Liver (tissue), 9 donors: ENCODE measurements around the gene ALCAM. TPM values are rescaled to one million over a fixed set of nuclear protein-coding genes. Genes with fewer than 3 reads are reported as not detected.

Experiments
- DNase-seq: peaks from one replicate; pipeline ENCODE4 v3.0.0-alpha.2; 2017; ENCODE audit warnings: low spot score
- H3K27ac ChIP-seq, 2 donors: one replicate each; pipeline ENCODE4 v1.7.0; 2013; ENCODE audit warnings: inconsistent platforms in 2 of 2, low read length in 2 of 2, control low read depth in 1 of 2, low read depth in 1 of 2, mild to moderate bottlenecking in 1 of 2
- H3K27me3 ChIP-seq, 4 donors: one replicate each; pipeline versions ENCODE4 v1.6.1 to v1.7.0; 2013; ENCODE audit warnings: low read length in 3 of 4, inconsistent platforms in 1 of 4, mild to moderate bottlenecking in 1 of 4, moderate library complexity in 1 of 4; ENCODE audit not compliant: control insufficient read depth in 4 of 4, insufficient read depth in 4 of 4
- H3K36me3 ChIP-seq, 4 donors: one replicate each; pipeline versions ENCODE4 v1.6.1 to v1.7.0; 2013; ENCODE audit warnings: low read length in 3 of 4, mild to moderate bottlenecking in 3 of 4, low read depth in 1 of 4, moderate library complexity in 1 of 4; ENCODE audit not compliant: control insufficient read depth in 4 of 4, insufficient read depth in 3 of 4
- H3K4me1 ChIP-seq, 4 donors: one replicate each; pipeline versions ENCODE4 v1.6.1 to v1.7.0; 2013; ENCODE audit warnings: low read length in 3 of 4, mild to moderate bottlenecking in 3 of 4, moderate library complexity in 1 of 4; ENCODE audit not compliant: control insufficient read depth in 4 of 4, insufficient read depth in 4 of 4
- H3K4me3 ChIP-seq, 3 donors: one replicate each; pipeline versions ENCODE4 v1.6.1 to v1.7.0; 2013; ENCODE audit warnings: low read length in 3 of 3, control low read depth in 1 of 3, low read depth in 1 of 3, mild to moderate bottlenecking in 1 of 3
- H3K9ac ChIP-seq, 2 donors: one replicate each; pipeline ENCODE4 v1.7.0; 2013; ENCODE audit warnings: low read length in 2 of 2, mild to moderate bottlenecking in 2 of 2, moderate library complexity in 2 of 2, control low read depth in 1 of 2, low read depth in 1 of 2
- H3K9me3 ChIP-seq, 4 donors: one replicate each; pipeline versions ENCODE4 v1.6.1 to v1.7.0; 2013; ENCODE audit warnings: low read length in 3 of 4; ENCODE audit not compliant: control insufficient read depth in 4 of 4
- ATF3 ChIP-seq: IDR thresholded peaks from 2 replicates; pipeline ENCODE4 v1.6.1; 2016; ENCODE audit warnings: antibody characterized with exemption
- CTCF ChIP-seq: fragments of 150-350 bp; IDR thresholded peaks from 2 replicates; pipeline ENCODE4 v1.5.1; 2017; ENCODE audit warnings: improper control_type of control experiment, low read depth, low read length; ENCODE audit not compliant: missing input control
- EGR1 ChIP-seq, 2 donors: IDR thresholded peaks; 2 replicates each; pipeline ENCODE4 v1.6.1; 2016 to 2018; ENCODE audit warnings: antibody characterized with exemption in 2 of 2, low read depth in 2 of 2
- FOXA1 ChIP-seq: IDR thresholded peaks from 2 replicates; pipeline ENCODE4 v1.6.1; 2016; ENCODE audit warnings: antibody characterized with exemption
- FOXA2 ChIP-seq: IDR thresholded peaks from 2 replicates; pipeline ENCODE4 v1.6.1; 2016; ENCODE audit warnings: antibody characterized with exemption
- GABPA ChIP-seq, 2 donors: IDR thresholded peaks in 1 of 2; conservative IDR thresholded peaks in 1 of 2; 2 replicates each; pipeline ENCODE4 v1.6.1; 2016; ENCODE audit warnings: antibody characterized with exemption in 2 of 2, mild to moderate bottlenecking in 1 of 2, moderate library complexity in 1 of 2
- HNF4A ChIP-seq, 2 donors: conservative IDR thresholded peaks; 2 replicates each; pipeline ENCODE4 v1.6.1; 2016; ENCODE audit warnings: antibody characterized with exemption in 2 of 2, mild to moderate bottlenecking in 2 of 2
- HNF4G ChIP-seq: IDR thresholded peaks from 2 replicates; pipeline ENCODE4 v1.6.1; 2016; ENCODE audit warnings: antibody characterized with exemption
- JUND ChIP-seq, 2 donors: IDR thresholded peaks; 2 replicates each; pipeline ENCODE4 v1.6.1; 2016; ENCODE audit warnings: antibody characterized with exemption in 2 of 2
- MAX ChIP-seq: IDR thresholded peaks from 2 replicates; pipeline ENCODE4 v1.6.1; 2016; ENCODE audit warnings: antibody characterized with exemption
- NR2F2 ChIP-seq: IDR thresholded peaks from 2 replicates; pipeline ENCODE4 v1.6.1; 2016; ENCODE audit warnings: antibody characterized with exemption
- RAD21 ChIP-seq, 2 donors: IDR thresholded peaks; 2 replicates each; pipeline ENCODE4 v1.6.1; 2016; ENCODE audit warnings: antibody characterized with exemption in 2 of 2, mild to moderate bottlenecking in 2 of 2
- REST ChIP-seq: IDR thresholded peaks from 2 replicates; pipeline ENCODE4 v1.6.1; 2016; ENCODE audit warnings: antibody characterized with exemption, mild to moderate bottlenecking
- RXRA ChIP-seq, 2 donors: IDR thresholded peaks; 2 replicates each; pipeline ENCODE4 v1.6.1; 2017 to 2018; ENCODE audit warnings: antibody characterized with exemption in 2 of 2, mild to moderate bottlenecking in 1 of 2
- SP1 ChIP-seq: IDR thresholded peaks from 2 replicates; pipeline ENCODE4 v1.6.1; 2018; ENCODE audit warnings: antibody characterized with exemption, mild to moderate bottlenecking
- TAF1 ChIP-seq: conservative IDR thresholded peaks from 2 replicates; pipeline ENCODE4 v1.6.1; 2016; ENCODE audit warnings: antibody characterized with exemption, mild to moderate bottlenecking
- YY1 ChIP-seq: IDR thresholded peaks from 2 replicates; pipeline ENCODE4 v1.6.1; 2016; ENCODE audit warnings: antibody characterized with exemption, mild to moderate bottlenecking
- ZBTB33 ChIP-seq: IDR thresholded peaks from 2 replicates; pipeline ENCODE4 v1.6.1; 2016; ENCODE audit warnings: antibody characterized with exemption
- WGBS: extraction: QIAGEN DNeasy Blood & Tissue Kit; methylation state at CpG from one replicate; pipeline ENCODE4 v1.1.7; 2013; 5-methylcytosine and 5-hydroxymethylcytosine counted together
- polyA plus RNA-seq, 2 donors: library from polyadenylated mRNA; stranded (reverse) in 1 of 2; unstranded in 1 of 2; fragments of 200-250 nt in 1 of 2; fragments of >200 nt in 1 of 2; fragmentation: Nextera tagmentation in 1 of 2; extraction: Ambion mirVana in 1 of 2; gene quantifications; one replicate each; pipeline versions ENCODE4 v1.2.1 to v1.2.3, GENCODE V29; 2013 to 2015
- total RNA-seq, 2 donors: library from RNA; depleted of rRNA; stranded (reverse); fragments of >200 nt; gene quantifications; one replicate each; pipeline ENCODE4 v1.2.3, GENCODE V29; 2014
- donor health status: healthy.
- donor health status: healthy.
- donor health status: healthy.
- donor health status: healthy.
- donor health status: healthy.

ALCAM gene
- total and polyA plus RNA-seq, 4 donors: 14.2 to 62.0 (median 32.3) TPM

- no peak overlapping the region for H3K27ac ChIP-seq
- no peaks in the 10 kb centered on the region for H3K9me3 ChIP-seq
- no peaks in the 10 kb centered on the region for H3K36me3 ChIP-seq
- H3K4me3 ChIP-seq: no peak overlapping the region
- TF ChIP-seq TAF1: no peak
- no peak for TF ChIP-seq FOXA1
- TF ChIP-seq CTCF: no peak
- no peak for DNase-seq
- peaks cover 0 to 21% (median 11%) of the 10 kb centered on the region in 4 donors for H3K4me1 ChIP-seq
- no peaks in the 10 kb centered on the region for H3K27me3 ChIP-seq
- 69% methylated on average over 2 of the region's 2 CpGs for WGBS
- H3K9ac ChIP-seq: no peak overlapping the region
These were observed 57.9 kb downstream of the ALCAM start for GRCh38 chr3:105424412-105425152.

GRCh38 chr3:105425153-105425502, 58.4 kb downstream of the ALCAM start:
- DNase-seq: no peak
- no peak for TF ChIP-seq TAF1
- TF ChIP-seq NR2F2: no peak
- no peak for TF ChIP-seq MAX
- TF ChIP-seq REST: no peak
- TF ChIP-seq GABPA (IDR thresholded peaks at IDR 0.05 in 1 of 2, conservative IDR thresholded peaks at IDR 0.05 in 1 of 2): no peak
- no peak for TF ChIP-seq ZBTB33
- TF ChIP-seq HNF4G: no peak
- TF ChIP-seq SP1: no peak
- no peak for TF ChIP-seq ATF3
- TF ChIP-seq EGR1 (IDR thresholded peaks at IDR 0.05; ENCODE audit: low read depth in 2 of 2): no peak
- no peak for TF ChIP-seq CTCF
- no peak for TF ChIP-seq FOXA2
- TF ChIP-seq RXRA (IDR thresholded peaks at IDR 0.05): no peak
- no peak for TF ChIP-seq YY1
- TF ChIP-seq HNF4A (conservative IDR thresholded peaks at IDR 0.05): no peak
- TF ChIP-seq RAD21 (IDR thresholded peaks at IDR 0.05): no peak
- no peak for TF ChIP-seq JUND (IDR thresholded peaks at IDR 0.05)
- no peak overlapping the region for H3K27ac ChIP-seq
- H3K4me1 ChIP-seq: peaks cover 0 to 21% (median 12%) of the 10 kb centered on the region in 4 donors
- no peak overlapping the region for H3K9ac ChIP-seq
- no peak overlapping the region for H3K4me3 ChIP-seq
- 77% methylated on average over 4 of the region's 4 CpGs for WGBS
- H3K27me3 ChIP-seq: no peaks in the 10 kb centered on the region
- H3K9me3 ChIP-seq: no peaks in the 10 kb centered on the region
- H3K36me3 ChIP-seq: no peaks in the 10 kb centered on the region
